ENCODE data around the gene CINP. TPM values are rescaled to one million over a fixed set of nuclear protein-coding genes. Genes with fewer than 3 reads are reported as not detected.
"Not testable (repeated sequence)": the region's sequence is repeated elsewhere in the genome, so short reads cannot be mapped to it uniquely, and the experiment has no call there.

CINP gene
- total RNA-seq, 3 donors from 2014 or later: 57.7 to 63.9 (median 58.4) TPM

GRCh38 chr14:102344485-102344884 is 18.2 kb downstream of the CINP start:
- ATAC-seq: no peak
- Mint-ChIP-seq H3K27me3 (ENCODE audit: low read depth) (no peaks in the 10 kb centered on the region), H3K4me3 (no peak overlapping the region), H3K4me1 (ENCODE audit: low read depth) (no peaks in the 10 kb centered on the region), H3K9me3 (no peaks in the 10 kb centered on the region), H3K36me3 (ENCODE audit: insufficient read depth) (peaks cover 21% of the 10 kb centered on the region)
- no peak for DNase-seq

GRCh38 chr14:102344084-102344483 is 18.6 kb downstream of the CINP start:
- peaks cover 20% of the 10 kb centered on the region for H3K36me3 Mint-ChIP-seq (ENCODE audit: insufficient read depth)
- DNase-seq: no peak
- no peak for ATAC-seq
- no peak overlapping the region for H3K4me3 Mint-ChIP-seq
- H3K9me3 Mint-ChIP-seq: no peaks in the 10 kb centered on the region
- H3K4me1 Mint-ChIP-seq (ENCODE audit: low read depth): no peaks in the 10 kb centered on the region
- H3K27me3 Mint-ChIP-seq (ENCODE audit: low read depth): no peaks in the 10 kb centered on the region

GRCh38 chr14:102342238-102342637 is 20.5 kb downstream of the CINP start:
- DNase-seq (no peak), ATAC-seq (no peak)
- no peaks in the 10 kb centered on the region for H3K27me3 Mint-ChIP-seq (ENCODE audit: low read depth)
- H3K9me3 Mint-ChIP-seq: no peaks in the 10 kb centered on the region
- H3K4me3 Mint-ChIP-seq: no peak overlapping the region
- H3K36me3 Mint-ChIP-seq (ENCODE audit: insufficient read depth): peaks cover 21% of the 10 kb centered on the region
- H3K4me1 Mint-ChIP-seq (ENCODE audit: low read depth): no peaks in the 10 kb centered on the region

- no peaks in the 10 kb centered on the region for H3K4me1 Mint-ChIP-seq (ENCODE audit: low read depth)
These were observed 21.1 kb downstream of the CINP start for GRCh38 chr14:102341566-102341965.

GRCh38 chr14:102338724-102339123 is 24.0 kb downstream of the CINP start:
- Mint-ChIP-seq H3K36me3 (ENCODE audit: insufficient read depth) (peaks cover 22% of the 10 kb centered on the region), H3K9me3 (no peaks in the 10 kb centered on the region)

More at GRCh38 chr14:102341566-102341965, 21.1 kb downstream of the CINP start:
- no peak overlapping the region for H3K4me3 Mint-ChIP-seq
- no peaks in the 10 kb centered on the region for H3K9me3 Mint-ChIP-seq
- ATAC-seq (no peak), DNase-seq (no peak)
- H3K27me3 Mint-ChIP-seq (ENCODE audit: low read depth): no peaks in the 10 kb centered on the region
- H3K36me3 Mint-ChIP-seq (ENCODE audit: insufficient read depth): peaks cover 21% of the 10 kb centered on the region

GRCh38 chr14:102335163-102335562 is 27.5 kb downstream of the CINP start:
- DNase-seq: no peak
- no peak overlapping the region for H3K4me3 Mint-ChIP-seq
- no peaks in the 10 kb centered on the region for H3K9me3 Mint-ChIP-seq
- no peaks in the 10 kb centered on the region for H3K27me3 Mint-ChIP-seq (ENCODE audit: low read depth)
- peaks cover 24% of the 10 kb centered on the region for H3K36me3 Mint-ChIP-seq (ENCODE audit: insufficient read depth)
- ATAC-seq: no peak
- H3K4me1 Mint-ChIP-seq (ENCODE audit: low read depth): peaks cover 2% of the 10 kb centered on the region

More at GRCh38 chr14:102338724-102339123, 24.0 kb downstream of the CINP start:
- ATAC-seq (no peak), DNase-seq (no peak)
- Mint-ChIP-seq H3K4me3 (no peak overlapping the region), H3K4me1 (ENCODE audit: low read depth) (peaks cover 2% of the 10 kb centered on the region), H3K27me3 (ENCODE audit: low read depth) (no peaks in the 10 kb centered on the region)

- H3K9me3 Mint-ChIP-seq: no peaks in the 10 kb centered on the region
- H3K36me3 Mint-ChIP-seq (ENCODE audit: insufficient read depth): peaks cover 24% of the 10 kb centered on the region
- no peak overlapping the region for H3K4me3 Mint-ChIP-seq
- ATAC-seq: no peak
- H3K4me1 Mint-ChIP-seq (ENCODE audit: low read depth): peaks cover 2% of the 10 kb centered on the region
- no peaks in the 10 kb centered on the region for H3K27me3 Mint-ChIP-seq (ENCODE audit: low read depth)
- DNase-seq: no peak
These were observed 28.6 kb downstream of the CINP start for GRCh38 chr14:102333795-102334705.

- no peak for ATAC-seq
- peaks cover 24% of the 10 kb centered on the region for H3K36me3 Mint-ChIP-seq (ENCODE audit: insufficient read depth)
- H3K4me3 Mint-ChIP-seq: no peak overlapping the region
These were observed 29.3 kb downstream of the CINP start for GRCh38 chr14:102333390-102333789.

GRCh38 chr14:102330806-102331205 is 31.9 kb downstream of the CINP start:
- no peak for DNase-seq
- no peaks in the 10 kb centered on the region for H3K9me3 Mint-ChIP-seq
- H3K36me3 Mint-ChIP-seq (ENCODE audit: insufficient read depth): peaks cover 22% of the 10 kb centered on the region
- H3K4me3 Mint-ChIP-seq: no peak overlapping the region
- ATAC-seq: no peak
- H3K4me1 Mint-ChIP-seq (ENCODE audit: low read depth): peaks cover 3% of the 10 kb centered on the region
- no peaks in the 10 kb centered on the region for H3K27me3 Mint-ChIP-seq (ENCODE audit: low read depth)

More at GRCh38 chr14:102333390-102333789, 29.3 kb downstream of the CINP start:
- DNase-seq: no peak
- peaks cover 3% of the 10 kb centered on the region for H3K4me1 Mint-ChIP-seq (ENCODE audit: low read depth)
- H3K27me3 Mint-ChIP-seq (ENCODE audit: low read depth): no peaks in the 10 kb centered on the region
- no peaks in the 10 kb centered on the region for H3K9me3 Mint-ChIP-seq

GRCh38 chr14:102329381-102329780 is 33.3 kb downstream of the CINP start:
- ATAC-seq; H3K9me3 Mint-ChIP-seq; H3K4me1 Mint-ChIP-seq (ENCODE audit: low read depth); H3K4me3 Mint-ChIP-seq; H3K27me3 Mint-ChIP-seq (ENCODE audit: low read depth); DNase-seq: not testable (repeated sequence)
- peaks cover 18% of the 10 kb centered on the region for H3K36me3 Mint-ChIP-seq (ENCODE audit: insufficient read depth)

- H3K9me3 Mint-ChIP-seq: no peaks in the 10 kb centered on the region
- H3K4me3 Mint-ChIP-seq: no peak overlapping the region
- ATAC-seq (no peak), DNase-seq (no peak)
- no peaks in the 10 kb centered on the region for H3K27me3 Mint-ChIP-seq (ENCODE audit: low read depth)
- H3K36me3 Mint-ChIP-seq (ENCODE audit: insufficient read depth): peaks cover 9% of the 10 kb centered on the region
- peaks cover 8% of the 10 kb centered on the region for H3K4me1 Mint-ChIP-seq (ENCODE audit: low read depth)
These were observed 36.1 kb downstream of the CINP start for GRCh38 chr14:102326583-102326982.

GRCh38 chr14:102325791-102326345 is 36.8 kb downstream of the CINP start:
- H3K4me1 Mint-ChIP-seq (ENCODE audit: low read depth): peaks cover 8% of the 10 kb centered on the region
- H3K9me3 Mint-ChIP-seq: no peaks in the 10 kb centered on the region
- H3K4me3 Mint-ChIP-seq: no peak overlapping the region
- peaks cover 8% of the 10 kb centered on the region for H3K36me3 Mint-ChIP-seq (ENCODE audit: insufficient read depth)
- DNase-seq (no peak), ATAC-seq (no peak)
- H3K27me3 Mint-ChIP-seq (ENCODE audit: low read depth): no peaks in the 10 kb centered on the region

GRCh38 chr14:102323102-102323501 is 39.6 kb downstream of the CINP start:
- no peak overlapping the region for H3K4me3 Mint-ChIP-seq
- H3K36me3 Mint-ChIP-seq (ENCODE audit: insufficient read depth): peaks cover 4% of the 10 kb centered on the region
- no peak for DNase-seq
- H3K9me3 Mint-ChIP-seq: no peaks in the 10 kb centered on the region
- no peaks in the 10 kb centered on the region for H3K27me3 Mint-ChIP-seq (ENCODE audit: low read depth)
- ATAC-seq: no peak
- H3K4me1 Mint-ChIP-seq (ENCODE audit: low read depth): peaks cover 18% of the 10 kb centered on the region

GRCh38 chr14:102321456-102322422 is 41.0 kb downstream of the CINP start:
- DNase-seq (no peak), ATAC-seq (no peak)
- Mint-ChIP-seq H3K4me3 (peak overlapping the region; percentile 53), H3K9me3 (no peaks in the 10 kb centered on the region), H3K4me1 (ENCODE audit: low read depth) (peaks cover 30% of the 10 kb centered on the region), H3K27me3 (ENCODE audit: low read depth) (no peaks in the 10 kb centered on the region), H3K36me3 (ENCODE audit: insufficient read depth) (peaks cover 4% of the 10 kb centered on the region)
